Hypothalamus (tissue), 51 donors: ENCODE measurements around the gene RAD18.
A peak's percentile ranks its signal among the peaks of the same experiment; 100 is the strongest.

ENCODE experiments used
- DNase-seq, 51 donors: peaks; one replicate each; lab custom pipeline; 2025; lab: John Stamatoyannopoulos, UW

Gene RAD18

GRCh38 chr3:8963137-8963853 is at the start of gene RAD18:
TSS of gene RAD18 (minus strand) at chr3:8963472. CDS start at chr3:8963385, 87 bp downstream.
- peak; percentile 28 to 93 (median 79) for DNase-seq

GRCh38 chr3:9012521-9012920 is 49.2 kb upstream of the RAD18 start:
- no peak for DNase-seq

GRCh38 chr3:9009976-9010545 is 46.8 kb upstream of the RAD18 start:
- DNase-seq: no peak

GRCh38 chr3:9008550-9009255 is 45.4 kb upstream of the RAD18 start:
- no peak for DNase-seq

GRCh38 chr3:9007928-9008327 is 44.7 kb upstream of the RAD18 start:
- DNase-seq: no peak

GRCh38 chr3:9007213-9007612 is 43.9 kb upstream of the RAD18 start:
- DNase-seq: no peak

- DNase-seq: no peak
Measured at GRCh38 chr3:9000041-9000440, 36.8 kb upstream of the RAD18 start.

DNA sequence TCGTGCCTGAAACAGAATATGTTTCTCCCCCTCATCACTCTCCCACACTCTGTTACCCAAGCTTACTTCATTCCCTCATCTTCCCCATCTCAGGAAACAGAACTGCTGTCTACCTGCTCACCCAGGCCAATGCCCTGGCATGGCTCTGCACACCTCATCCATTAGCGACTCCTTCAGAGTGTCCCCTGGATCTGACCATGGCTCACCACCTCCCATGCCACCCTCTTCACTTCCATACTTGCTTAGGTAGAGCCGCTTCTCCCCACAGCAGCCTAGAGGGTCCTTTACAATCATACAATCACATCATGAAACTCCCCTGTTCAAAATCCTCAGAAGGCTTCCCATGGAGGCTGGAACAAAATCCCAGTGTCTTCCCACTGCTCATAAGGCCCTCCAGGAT is 33.9 kb upstream of the RAD18 start:
- peak in 1 of 51 donors; percentile 50 for DNase-seq

GRCh38 chr3:8996681-8997121 is 33.4 kb upstream of the RAD18 start:
- DNase-seq: peak in 37 of 51 donors; percentile 6 to 72 (median 49)

GRCh38 chr3:8996216-8996615 is 32.9 kb upstream of the RAD18 start:
- DNase-seq: no peak

- DNase-seq: no peak
Measured at GRCh38 chr3:8994226-8994625, 31.0 kb upstream of the RAD18 start.

DNA sequence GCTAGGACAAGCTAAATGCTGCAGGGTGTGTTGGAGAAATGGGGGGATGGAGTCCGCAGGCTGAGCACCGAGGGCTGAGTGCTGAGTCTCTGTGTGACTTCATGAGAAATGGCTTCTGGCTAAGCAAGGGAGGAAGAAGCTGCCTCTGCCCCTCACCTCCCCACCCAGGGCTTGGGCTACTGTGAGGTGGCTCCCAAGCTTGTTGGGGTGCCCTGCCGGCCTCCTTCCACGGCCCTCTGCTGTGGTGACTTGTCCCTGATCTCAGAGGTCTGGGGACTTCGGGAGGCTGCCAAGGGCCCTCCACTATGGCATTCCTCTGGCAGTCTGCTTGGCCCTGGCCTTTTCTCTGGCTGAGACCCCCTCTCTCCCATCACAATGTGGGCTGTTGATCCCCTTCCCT is 30.1 kb upstream of the RAD18 start:
- no peak for DNase-seq

DNA sequence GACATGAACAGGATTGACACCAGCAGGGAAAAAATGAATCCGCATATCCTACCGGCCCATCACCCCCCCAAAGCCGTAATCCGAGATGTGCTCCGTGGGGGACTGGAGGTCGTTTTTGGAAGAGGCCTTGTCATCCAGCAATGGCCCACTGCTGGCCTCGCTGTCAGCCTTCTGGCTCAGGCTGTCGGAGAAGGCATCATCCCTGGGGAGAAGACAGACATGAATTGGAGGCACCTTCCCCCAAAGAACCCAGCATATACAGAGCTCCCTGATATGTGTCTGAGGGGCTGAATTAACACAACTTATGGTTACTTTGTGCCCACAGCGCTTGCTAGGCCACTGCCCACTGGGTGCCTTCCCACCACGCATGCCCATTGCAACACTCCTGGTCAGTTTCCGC is 29.6 kb upstream of the RAD18 start:
- no peak for DNase-seq

DNA sequence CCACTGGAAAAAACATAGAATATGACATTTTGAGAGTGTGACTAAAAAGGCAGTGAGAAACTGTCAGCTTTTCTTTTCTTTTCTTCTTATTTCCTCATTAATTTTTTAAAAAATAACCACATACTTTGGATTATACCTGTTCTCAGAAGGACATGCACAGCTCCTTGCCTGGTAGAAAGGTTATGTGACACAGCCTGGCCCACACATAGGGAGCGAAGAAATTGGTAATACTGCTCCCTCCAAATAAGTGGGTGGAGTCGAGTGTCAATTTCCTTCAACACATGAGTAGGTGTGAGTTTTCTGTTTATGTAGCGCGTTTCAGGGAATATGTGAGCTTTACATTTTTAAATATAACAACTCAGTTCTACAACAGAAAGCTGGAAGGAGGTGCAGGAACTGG is 28.9 kb upstream of the RAD18 start:
- no peak for DNase-seq

- DNase-seq: no peak
Measured at GRCh38 chr3:8990266-8991215, 27.3 kb upstream of the RAD18 start.

DNA sequence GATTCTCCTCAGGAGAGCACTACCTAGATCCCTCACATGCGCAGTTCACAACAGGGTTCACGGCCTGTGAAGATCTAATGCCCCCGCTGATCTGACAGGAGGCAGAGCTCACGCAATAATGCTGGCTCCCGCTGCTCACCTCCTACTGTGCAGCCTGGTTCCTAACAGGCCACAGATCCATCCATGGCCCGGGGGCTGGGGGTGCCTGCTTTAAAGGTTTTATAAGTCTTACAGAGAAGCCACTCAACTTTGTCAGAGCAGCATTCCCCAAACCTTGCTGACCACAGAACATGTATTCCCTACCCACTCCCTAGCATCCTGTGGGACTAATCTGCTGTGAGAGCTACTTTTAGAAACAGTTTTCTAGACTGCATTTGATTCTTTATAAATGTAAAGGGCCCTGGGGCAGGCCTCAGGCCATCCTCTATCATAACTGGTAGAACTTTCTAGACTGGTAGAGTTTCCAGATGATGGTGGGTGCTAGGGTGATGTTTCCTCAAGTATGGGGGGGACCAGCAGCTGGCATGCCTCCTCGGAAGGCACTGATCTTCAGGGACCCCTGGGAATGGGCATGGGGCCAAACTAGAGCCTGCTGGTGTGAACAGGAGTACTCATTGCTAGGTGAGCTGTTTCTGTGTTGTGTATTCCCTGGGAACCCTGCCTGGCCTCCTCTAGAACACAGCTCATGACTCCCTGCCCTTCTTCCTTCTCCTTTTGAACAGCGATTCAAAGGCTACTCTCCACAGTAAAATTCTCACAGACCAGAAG is 25.7 kb upstream of the RAD18 start:
- peak in 1 of 51 donors; percentile 35 for DNase-seq

- no peak for DNase-seq
Measured at GRCh38 chr3:8988384-8988655, 25.0 kb upstream of the RAD18 start.

- DNase-seq: peak in 43 of 51 donors; percentile 5 to 74 (median 39)
Measured at GRCh38 chr3:8987645-8988383, 24.5 kb upstream of the RAD18 start.

DNA sequence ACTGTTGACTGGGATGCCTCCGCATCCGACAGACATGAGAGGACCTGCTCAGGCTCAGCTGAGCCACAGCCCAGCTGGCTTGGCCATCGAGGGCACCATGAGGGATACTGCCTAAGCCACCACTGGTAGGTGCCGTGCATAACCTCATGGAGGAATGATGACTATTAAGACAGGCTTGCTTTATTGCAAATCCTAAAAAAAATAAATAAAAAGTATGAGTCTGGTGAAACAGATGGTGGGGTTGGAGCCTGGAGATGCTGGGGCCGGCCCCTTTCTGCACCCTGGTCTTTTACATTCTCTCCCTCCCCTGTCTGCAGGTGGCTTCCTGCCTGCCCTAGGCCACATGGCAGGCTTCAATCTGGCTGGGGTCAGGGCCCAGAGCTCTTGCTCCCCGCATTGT is 24.0 kb upstream of the RAD18 start:
- no peak for DNase-seq
